Astrocyte (in vitro differentiated cells and primary cell): ENCODE data around the gene RDM1. TPM values are rescaled to one million over a fixed set of nuclear protein-coding genes. Genes with fewer than 3 reads are reported as not detected.
"Not testable (repeated sequence)": the region's sequence is repeated elsewhere in the genome, so short reads cannot be mapped to it uniquely, and the experiment has no call there.

ENCODE experiments used
- DNase-seq: peaks from one replicate; pipeline ENCODE4 v3.0.0-alpha.2; 2010; ENCODE audit warnings: low read depth
- FAIRE-seq: peaks from 2 replicates; lab custom pipeline; 2011; peaks lifted over from hg19 to GRCh38; lab: Jason Lieb, UNC
- H2AFZ ChIP-seq: 2 replicates; pipeline ENCODE4 v1.6.0; 2012; ENCODE audit warnings: low read depth, low read length, inconsistent platforms
- H3K27ac ChIP-seq: 2 replicates; pipeline ENCODE4 v1.5.1; 2011; ENCODE audit warnings: low read depth, low read length, inconsistent platforms
- H3K27me3 ChIP-seq: 2 replicates; pipeline ENCODE4 v1.6.0; 2011; ENCODE audit warnings: low read length, inconsistent platforms; ENCODE audit not compliant: insufficient read depth
- H3K36me3 ChIP-seq: 2 replicates; pipeline ENCODE4 v1.5.1; 2011; ENCODE audit warnings: low read length, inconsistent platforms; ENCODE audit not compliant: insufficient read depth
- H3K4me1 ChIP-seq: 2 replicates; pipeline ENCODE4 v1.5.1; 2011; ENCODE audit warnings: low read length, inconsistent platforms; ENCODE audit not compliant: insufficient read depth
- H3K4me2 ChIP-seq: 2 replicates; pipeline ENCODE4 v1.6.0; 2012; ENCODE audit warnings: low read length, inconsistent platforms
- H3K4me3 ChIP-seq: 2 replicates; pipeline ENCODE4 v1.5.1; 2011; ENCODE audit warnings: low read depth, mild to moderate bottlenecking, low read length, inconsistent platforms; ENCODE audit not compliant: insufficient read depth
- H3K79me2 ChIP-seq: 2 replicates; pipeline ENCODE4 v1.6.0; 2012; ENCODE audit warnings: mild to moderate bottlenecking, low read length, inconsistent platforms; ENCODE audit not compliant: insufficient read depth
- H3K9ac ChIP-seq: 2 replicates; pipeline ENCODE4 v1.6.0; 2012; ENCODE audit warnings: mild to moderate bottlenecking, low read length, inconsistent platforms
- H3K9me3 ChIP-seq: 2 replicates; pipeline ENCODE4 v1.5.1; 2012; ENCODE audit warnings: low read depth, mild to moderate bottlenecking, low read length, inconsistent platforms; ENCODE audit not compliant: insufficient read depth
- H4K20me1 ChIP-seq: 2 replicates; pipeline ENCODE4 v1.6.0; 2012; ENCODE audit warnings: low read length, inconsistent platforms; ENCODE audit not compliant: insufficient read depth
- H3K27ac Mint-ChIP-seq: one replicate; pipeline ENCODE4 v1.8.0; 2021; ENCODE audit warnings: mild to moderate bottlenecking, mixed read lengths; ENCODE audit not compliant: unreplicated experiment
- H3K27me3 Mint-ChIP-seq: one replicate; pipeline ENCODE4 v1.8.0; 2021; ENCODE audit warnings: low read depth, mixed read lengths; ENCODE audit not compliant: unreplicated experiment
- H3K36me3 Mint-ChIP-seq: one replicate; pipeline ENCODE4 v1.8.0; 2021; ENCODE audit warnings: low read depth, mixed read lengths; ENCODE audit not compliant: unreplicated experiment
- H3K4me1 Mint-ChIP-seq: one replicate; pipeline ENCODE4 v1.8.0; 2021; ENCODE audit warnings: low read depth, mixed read lengths; ENCODE audit not compliant: unreplicated experiment
- H3K4me3 Mint-ChIP-seq: one replicate; pipeline ENCODE4 v1.8.0; 2021; ENCODE audit warnings: mild to moderate bottlenecking, moderate library complexity, mixed read lengths; ENCODE audit not compliant: unreplicated experiment
- H3K9me3 Mint-ChIP-seq: one replicate; pipeline ENCODE4 v1.8.0; 2021; ENCODE audit warnings: mild to moderate bottlenecking, mixed read lengths; ENCODE audit not compliant: unreplicated experiment
- CTCF ChIP-seq: IDR thresholded peaks from 2 replicates; pipeline ENCODE4 v1.5.1; 2011; ENCODE audit warnings: low read depth, mild to moderate bottlenecking, inconsistent platforms, low read length, moderate library complexity; ENCODE audit not compliant: insufficient read depth
- EZH2 ChIP-seq: IDR thresholded peaks from 2 replicates; pipeline ENCODE4 v1.6.1; 2012; ENCODE audit warnings: mild to moderate bottlenecking, low read length, inconsistent platforms; ENCODE audit not compliant: insufficient read depth
- total RNA-seq: library from RNA; stranded (reverse); gene quantifications from 2 replicates; pipeline ENCODE4 v1.2.1, GENCODE V29; 2021

Gene RDM1
- total RNA-seq, 1 donor from 2014 or later, result not detected

DNA sequence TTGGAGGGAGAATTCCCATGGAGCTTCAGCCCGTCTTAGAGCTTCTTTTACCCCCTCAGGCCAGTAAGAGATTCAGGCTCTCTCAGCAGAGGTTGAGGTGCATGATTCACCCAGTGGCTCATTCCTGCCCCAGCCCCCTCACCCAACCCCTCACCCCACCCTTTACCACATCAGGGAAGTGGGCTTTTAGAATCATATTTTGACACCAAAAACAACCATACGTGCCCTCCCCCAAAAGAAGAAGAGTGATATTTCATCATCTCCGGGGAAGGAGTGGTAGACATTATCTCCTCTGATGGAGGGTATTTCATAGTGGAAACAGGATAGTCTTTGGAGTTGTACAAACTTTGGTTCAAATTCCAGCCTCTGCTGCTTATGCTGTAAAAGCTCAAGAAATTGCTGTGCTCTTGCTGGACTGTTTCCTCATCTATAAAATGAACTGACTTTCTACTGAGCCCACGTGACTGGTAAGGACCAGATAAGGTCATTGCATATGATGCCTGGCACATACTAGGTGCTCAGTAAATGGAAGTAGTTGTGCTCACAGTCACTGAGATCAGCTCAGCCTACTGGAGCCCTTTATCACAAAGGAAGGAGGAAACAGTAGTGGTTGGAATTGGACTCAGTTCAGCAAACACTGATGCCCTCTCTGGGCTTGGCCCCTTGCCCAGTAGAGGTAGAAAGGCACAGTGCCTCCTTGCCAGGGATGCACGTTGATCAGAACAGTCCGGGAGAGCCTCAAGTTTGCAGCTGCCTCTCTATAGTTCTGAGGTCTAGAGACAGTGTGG, 32.1 kb downstream of the RDM1 start:
- DNase-seq (no peak), FAIRE-seq (no peak)
- Histone ChIP-seq H3K36me3 (no peaks in the 10 kb centered on the region), H4K20me1 (no peaks in the 10 kb centered on the region), H3K9ac (no peak overlapping the region), H3K79me2 (no peaks in the 10 kb centered on the region), H3K27ac (no peak overlapping the region), H2AFZ (no peak overlapping the region), H3K4me1 (peaks cover 3% of the 10 kb centered on the region), H3K9me3 (no peaks in the 10 kb centered on the region), H3K4me3 (no peak overlapping the region), H3K27me3 (no peaks in the 10 kb centered on the region), H3K4me2 (no peak overlapping the region)
- Mint-ChIP-seq H3K4me3 (no peak overlapping the region), H3K4me1 (peaks cover 53% of the 10 kb centered on the region), H3K27me3 (no peaks in the 10 kb centered on the region), H3K9me3 (no peaks in the 10 kb centered on the region), H3K36me3 (no peaks in the 10 kb centered on the region), H3K27ac (peak overlapping the region; percentile 77)
- TF ChIP-seq CTCF (no peak), EZH2 (no peak)

DNA sequence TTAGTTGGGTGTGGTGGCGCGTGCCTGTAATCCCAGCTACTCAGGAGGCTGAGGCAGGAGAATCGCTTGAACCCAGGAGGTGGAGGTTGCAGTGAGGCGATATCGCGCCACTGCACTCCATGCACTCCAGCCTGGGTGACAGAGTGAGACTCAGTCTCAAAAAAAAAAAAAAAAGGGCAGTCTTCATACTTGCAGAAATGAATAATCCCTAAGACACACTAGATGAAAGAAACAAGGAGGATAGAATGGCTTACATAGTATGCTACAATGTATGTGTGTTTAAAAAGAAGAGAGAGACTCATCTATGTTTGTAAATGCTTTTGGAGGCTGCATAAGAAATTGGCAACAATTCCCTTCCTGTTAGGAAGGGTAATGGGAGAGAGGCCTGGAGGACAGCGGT, 32.8 kb downstream of the RDM1 start:
- Mint-ChIP-seq H3K4me1 (peaks cover 46% of the 10 kb centered on the region), H3K4me3 (peak overlapping the region; percentile 54), H3K27ac (peak overlapping the region; percentile 77)
- H3K27me3 ChIP-seq, H3K36me3 Mint-ChIP-seq, H3K36me3 ChIP-seq, H3K27ac ChIP-seq, H3K4me3 ChIP-seq, H3K27me3 Mint-ChIP-seq, H3K79me2 ChIP-seq, H3K9me3 Mint-ChIP-seq, DNase-seq, H2AFZ ChIP-seq, H3K9ac ChIP-seq, FAIRE-seq, H3K9me3 ChIP-seq, H3K4me2 ChIP-seq, H3K4me1 ChIP-seq, H4K20me1 ChIP-seq: not testable (repeated sequence)

- no peak overlapping the region for H3K9ac ChIP-seq
- H3K27me3 ChIP-seq, result no peaks in the 10 kb centered on the region
These were observed 34.7 kb downstream of the RDM1 start for GRCh38 chr17:35895636-35896587.

More at GRCh38 chr17:35895636-35896587, 34.7 kb downstream of the RDM1 start:
- H3K4me3 Mint-ChIP-seq, result peak overlapping the region; percentile 35
- no peaks in the 10 kb centered on the region for H3K27me3 Mint-ChIP-seq
- Histone ChIP-seq H3K79me2 (no peaks in the 10 kb centered on the region), H3K36me3 (no peaks in the 10 kb centered on the region), H2AFZ (no peak overlapping the region), H3K4me2 (no peak overlapping the region), H3K4me1 (peaks cover 3% of the 10 kb centered on the region), H3K27ac (no peak overlapping the region), H3K4me3 (no peak overlapping the region), H3K9me3 (no peaks in the 10 kb centered on the region), H4K20me1 (no peaks in the 10 kb centered on the region)
- TF ChIP-seq CTCF (no peak), EZH2 (no peak)
- H3K9me3 Mint-ChIP-seq, result no peaks in the 10 kb centered on the region
- H3K4me1 Mint-ChIP-seq, result peaks cover 44% of the 10 kb centered on the region
- H3K27ac Mint-ChIP-seq, result peak overlapping the region; percentile 84
- DNase-seq, result peak; percentile 53
- FAIRE-seq, result no peak
- no peaks in the 10 kb centered on the region for H3K36me3 Mint-ChIP-seq
